Dermis microvascular lymphatic vessel endothelial cell (primary cell): ENCODE data around the gene CLCNKA. TPM values are rescaled to one million over a fixed set of nuclear protein-coding genes. Genes with fewer than 3 reads are reported as not detected.
"Not testable (repeated sequence)": the region's sequence is repeated elsewhere in the genome, so short reads cannot be mapped to it uniquely, and the experiment has no call there.

Source experiments
- DNase-seq, 2 donors: peaks; one replicate each; pipeline versions ENCODE4 v3.0.0 to v3.0.0-alpha.2; 2010; ENCODE audit warnings: low read depth in 2 of 2
- total RNA-seq: library from RNA; depleted of rRNA; stranded (reverse); fragments of >200 nt; gene quantifications from 2 replicates; pipeline ENCODE4 v1.2.1, GENCODE V29; 2014

The CLCNKA gene
- total RNA-seq, 1 donor from 2014 or later, result not detected

- DNase-seq, result not testable (repeated sequence)
Observed at GRCh38 chr1:16061989-16062686, 40.3 kb downstream of the CLCNKA start.

DNA sequence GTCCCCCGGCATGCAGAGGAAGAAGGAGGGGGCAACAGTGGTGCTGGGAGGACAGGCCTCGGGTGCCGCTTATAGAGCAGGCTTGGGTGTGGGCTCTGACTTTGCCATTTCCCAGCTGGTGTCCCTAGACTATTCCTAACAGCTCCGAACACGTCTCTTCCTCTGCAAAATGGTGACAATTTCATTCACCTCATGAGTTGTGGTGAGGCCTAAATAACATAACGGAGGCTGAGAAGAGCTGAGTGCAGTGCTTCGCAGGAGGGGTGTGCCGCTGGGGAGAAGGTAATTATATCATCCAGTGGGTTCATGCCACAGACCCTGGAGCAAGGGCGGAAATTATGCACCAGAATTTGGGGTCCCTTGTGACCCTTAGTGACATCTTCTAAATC is 40.8 kb downstream of the CLCNKA start:
- DNase-seq, result not testable (repeated sequence)

DNA sequence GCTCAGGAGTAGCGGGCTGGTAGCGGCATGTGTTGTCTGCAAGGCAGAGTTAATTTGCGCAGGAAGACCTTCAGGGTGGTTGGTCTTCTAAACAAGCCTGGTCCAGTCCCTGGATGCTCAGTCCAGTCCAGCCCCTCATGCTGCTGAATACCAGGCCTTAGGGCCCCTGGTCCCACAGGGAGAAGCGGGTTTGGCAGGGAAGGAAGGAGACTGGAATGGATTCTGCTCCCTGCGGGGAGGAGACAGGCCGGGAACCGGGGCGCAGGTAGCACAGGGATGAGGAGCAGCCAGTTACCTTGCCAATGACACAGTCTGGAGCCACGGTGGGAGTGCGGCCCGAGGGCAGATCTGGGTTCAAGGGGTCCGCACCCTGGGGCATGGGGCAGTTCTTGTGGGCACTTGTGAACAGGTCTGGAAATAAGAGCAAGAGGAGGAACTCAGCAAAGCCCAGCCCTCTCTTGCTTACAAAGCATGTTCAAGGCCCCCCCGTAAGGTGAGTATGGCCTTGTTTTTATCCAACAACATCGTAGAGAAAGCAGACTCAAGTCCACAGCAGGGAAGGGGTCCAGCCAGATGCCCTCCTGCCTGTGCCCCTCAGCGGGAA is 41.5 kb downstream of the CLCNKA start:
- DNase-seq, result no peak

DNA sequence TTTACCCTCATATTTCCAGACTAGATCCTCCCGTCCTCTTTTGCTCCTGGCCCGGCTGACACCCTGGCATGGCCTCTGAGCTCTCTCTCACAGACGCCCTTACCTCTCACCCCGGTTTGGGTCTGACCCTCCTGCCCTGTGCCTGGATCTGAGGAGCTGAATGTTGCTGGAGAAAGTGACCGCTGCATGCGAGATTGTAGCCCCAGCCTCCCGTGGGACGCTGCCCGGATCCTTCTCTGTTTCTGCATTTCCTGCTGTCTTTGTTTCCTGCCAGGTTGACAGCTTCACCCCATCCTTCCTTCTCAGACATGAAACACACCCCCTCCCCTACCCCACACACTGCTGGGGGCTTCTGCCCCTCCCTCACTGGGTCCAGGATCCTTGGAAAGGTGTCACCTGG is 42.1 kb downstream of the CLCNKA start:
- DNase-seq, result no peak

- no peak for DNase-seq
Observed at GRCh38 chr1:16064536-16065268, 42.9 kb downstream of the CLCNKA start.

- DNase-seq, result no peak
Observed at GRCh38 chr1:16065269-16065576, 43.4 kb downstream of the CLCNKA start.

DNA sequence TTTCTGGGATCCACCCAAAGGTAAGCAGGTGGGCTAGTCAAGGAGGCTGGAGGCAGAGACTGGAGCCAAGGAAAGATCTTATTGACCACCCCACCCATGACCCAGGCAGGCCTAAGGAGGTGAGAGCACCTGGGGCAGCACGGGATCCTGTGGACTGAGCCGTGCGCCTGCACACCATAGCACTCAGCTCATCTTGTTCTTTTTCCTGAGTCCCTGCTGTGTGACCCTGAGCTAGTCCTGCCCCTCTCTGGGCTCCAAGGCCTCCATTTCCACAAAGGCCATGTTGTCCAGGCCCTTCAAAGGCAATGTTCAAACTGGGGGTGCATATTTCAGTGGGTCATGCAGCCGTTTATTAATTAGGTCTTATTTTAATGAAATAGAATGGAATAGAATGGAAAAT is 44.4 kb downstream of the CLCNKA start:
- DNase-seq, result no peak

DNA sequence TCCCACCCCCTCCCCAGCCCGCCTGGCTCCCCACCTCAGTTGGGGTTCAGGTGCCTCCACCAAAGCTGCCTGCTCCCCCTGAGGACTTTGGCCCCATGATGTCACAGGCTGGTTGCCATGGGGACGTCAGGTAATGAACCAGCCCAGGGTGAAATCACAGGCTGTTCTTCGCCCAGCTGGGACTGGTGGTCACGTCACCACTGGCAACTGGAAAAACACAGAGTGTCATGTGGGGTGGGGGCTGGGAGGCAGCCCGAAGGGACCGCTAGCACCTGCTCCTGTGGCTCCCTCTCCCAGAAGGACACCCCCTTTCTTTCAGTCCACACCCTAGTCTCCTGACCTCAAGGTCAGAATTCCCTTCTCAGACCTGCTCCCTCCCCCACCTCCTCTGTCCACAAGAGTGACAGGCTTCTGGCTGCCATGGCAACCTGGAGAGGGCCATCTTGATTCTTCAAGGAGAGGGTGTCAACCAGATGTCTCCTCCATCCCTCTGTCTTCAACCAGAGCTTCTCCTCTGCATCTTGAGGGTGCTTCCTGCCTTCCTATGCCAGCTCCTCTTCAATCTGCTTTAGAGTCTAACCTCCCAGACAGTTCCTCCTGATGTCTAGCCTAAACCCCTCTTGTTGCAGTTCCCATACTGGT is 45.4 kb downstream of the CLCNKA start:
- DNase-seq, result no peak

GRCh38 chr1:16067933-16068332 is 46.1 kb downstream of the CLCNKA start:
- DNase-seq, result no peak

- DNase-seq, result no peak
Observed at GRCh38 chr1:16068356-16069270, 46.8 kb downstream of the CLCNKA start.

GRCh38 chr1:16070640-16071355 is 49.0 kb downstream of the CLCNKA start:
- DNase-seq, result no peak

DNA sequence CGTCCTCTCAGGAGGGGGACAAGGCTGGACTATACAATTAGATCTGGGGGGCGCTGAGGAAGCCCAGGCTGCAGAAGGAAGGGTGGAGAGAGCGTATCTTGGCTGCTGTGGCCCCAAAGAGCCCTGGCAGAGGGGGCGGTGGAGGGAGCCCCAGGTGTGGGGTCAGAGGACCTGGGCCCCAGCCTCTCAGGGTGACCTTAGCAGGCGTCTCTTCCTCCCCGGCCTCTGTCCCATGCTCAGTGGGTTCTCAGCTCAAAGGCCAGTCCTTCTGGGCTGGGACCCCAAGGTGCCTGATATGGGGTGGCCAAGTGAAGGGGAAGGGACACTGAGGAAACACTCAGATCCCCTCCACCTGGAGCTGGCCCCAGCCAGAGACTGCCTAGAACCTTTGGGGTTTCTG is 49.8 kb downstream of the CLCNKA start:
- DNase-seq, result no peak

DNA sequence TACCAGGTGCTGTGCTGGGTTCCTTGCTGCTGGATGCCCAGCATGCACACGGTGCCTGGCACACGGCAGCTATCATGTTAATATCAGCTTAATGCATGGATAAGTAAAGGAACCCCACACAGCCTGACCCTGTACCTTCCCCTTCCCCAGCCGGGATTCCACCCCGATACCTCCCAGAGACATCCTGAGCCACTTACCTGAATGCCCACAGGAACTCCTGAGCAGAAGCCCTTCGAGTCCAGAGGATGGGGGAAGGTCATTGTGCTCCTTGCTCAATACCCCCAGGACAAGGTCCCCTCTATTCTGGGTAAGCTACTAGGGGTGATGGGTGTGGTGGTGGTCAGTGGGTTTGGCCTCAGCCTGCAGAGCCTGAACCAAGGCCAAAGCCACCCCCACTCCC is 50.3 kb downstream of the CLCNKA start:
- no peak for DNase-seq

DNA sequence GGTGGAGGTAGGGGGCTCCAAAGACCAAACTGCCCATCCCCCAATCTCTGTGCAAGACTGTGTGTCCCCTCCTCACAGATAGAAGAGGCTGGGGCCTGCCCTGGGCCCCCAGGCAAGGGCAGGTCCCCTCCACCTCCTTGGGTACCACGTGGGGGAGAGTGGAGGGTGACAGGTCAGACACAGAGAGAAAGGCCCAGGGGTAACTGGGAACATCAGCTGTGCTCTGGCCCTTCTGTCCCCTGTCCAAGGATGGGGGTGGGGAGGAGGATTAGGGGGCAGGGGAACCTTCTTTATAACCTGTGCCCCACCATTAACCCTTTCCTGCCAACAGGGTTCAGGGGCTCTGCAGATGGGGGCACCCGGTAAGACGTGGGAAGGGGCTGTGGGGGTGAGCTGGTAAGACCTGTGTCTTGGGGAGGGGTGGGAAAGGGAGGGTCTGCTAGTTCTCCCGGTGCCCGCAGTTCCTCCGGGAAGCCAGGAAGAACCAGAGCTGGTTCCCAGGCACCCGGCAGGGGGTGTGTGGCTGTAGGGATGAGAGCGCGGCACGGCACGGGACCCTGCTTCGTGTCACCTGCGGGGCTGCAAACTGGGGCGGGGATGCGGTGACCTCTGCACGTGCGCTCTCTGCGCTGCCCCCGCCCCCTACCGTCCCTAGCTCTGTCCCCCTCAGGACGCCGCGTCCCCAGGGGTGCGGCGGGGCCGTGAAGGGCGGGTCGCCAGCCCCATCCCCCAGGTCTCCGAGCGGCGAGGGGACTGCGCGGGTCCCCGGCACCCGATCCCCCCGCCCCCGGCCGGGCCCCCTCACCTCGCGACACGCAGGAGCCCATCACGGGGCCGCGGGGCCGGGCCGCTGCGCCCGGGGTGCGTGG is 51.0 kb downstream of the CLCNKA start:
- DNase-seq, result no peak

- no peak for DNase-seq
Observed at GRCh38 chr1:16073490-16074119, 51.8 kb downstream of the CLCNKA start, which contains the start of gene FAM131C. TSS of gene FAM131C (minus strand) at chr1:16073651. CDS start at chr1:16073442, 209 bp downstream.

- no peak for DNase-seq
Observed at GRCh38 chr1:16074217-16074616, 52.4 kb downstream of the CLCNKA start.

GRCh38 chr1:16075337-16076030 is 53.6 kb downstream of the CLCNKA start:
- DNase-seq, result no peak

- peak in 1 of 2 donors; percentile 66 for DNase-seq
Observed at GRCh38 chr1:16076031-16076864, 54.4 kb downstream of the CLCNKA start.
